Measurements from ENCODE around the gene MAPK1.
A peak's percentile ranks its signal among the peaks of the same experiment; 100 is the strongest.
"Not testable (repeated sequence)": the region's sequence is repeated elsewhere in the genome, so short reads cannot be mapped to it uniquely, and the experiment has no call there.

Gene MAPK1

GRCh38 chr22:21754523-21754922, 112.9 kb downstream of the MAPK1 start:
- no peak for DNase-seq (ENCODE audit: low read depth)

GRCh38 chr22:21753374-21754111, 113.9 kb downstream of the MAPK1 start:
- DNase-seq (ENCODE audit: low read depth): no peak

GRCh38 chr22:21752276-21752675, 115.2 kb downstream of the MAPK1 start:
- DNase-seq (ENCODE audit: low read depth): no peak

GRCh38 chr22:21745948-21746347, 121.5 kb downstream of the MAPK1 start:
- DNase-seq (ENCODE audit: low read depth): no peak

GRCh38 chr22:21744917-21745316, 122.5 kb downstream of the MAPK1 start:
- DNase-seq (ENCODE audit: low read depth): not testable (repeated sequence)

- no peak for DNase-seq (ENCODE audit: low read depth)
These were observed 125.7 kb downstream of the MAPK1 start for GRCh38 chr22:21741790-21742189.

GRCh38 chr22:21741059-21741458, 126.4 kb downstream of the MAPK1 start:
- no peak for DNase-seq (ENCODE audit: low read depth)

- DNase-seq (ENCODE audit: low read depth): no peak
These were observed 127.5 kb downstream of the MAPK1 start for GRCh38 chr22:21739828-21740377.

- no peak for DNase-seq (ENCODE audit: low read depth)
These were observed 128.5 kb downstream of the MAPK1 start for GRCh38 chr22:21738966-21739365.

- DNase-seq (ENCODE audit: low read depth): no peak
These were observed 129.4 kb downstream of the MAPK1 start for GRCh38 chr22:21738081-21738480.

- DNase-seq (ENCODE audit: low read depth): no peak
These were observed 130.5 kb downstream of the MAPK1 start for GRCh38 chr22:21736948-21737347.

- no peak for DNase-seq (ENCODE audit: low read depth)
These were observed 131.3 kb downstream of the MAPK1 start for GRCh38 chr22:21736084-21736642.

GRCh38 chr22:21735200-21736083, 132.0 kb downstream of the MAPK1 start, which contains the start of gene YPEL1:
Gene YPEL1 (minus strand): TSS chr22:21735794. CDS start chr22:21710744, 25,050 bp downstream.
- peak; percentile 84 for DNase-seq (ENCODE audit: low read depth)

- DNase-seq (ENCODE audit: low read depth): no peak
These were observed 132.8 kb downstream of the MAPK1 start for GRCh38 chr22:21734540-21735199.

GRCh38 chr22:21731503-21731902, 135.9 kb downstream of the MAPK1 start:
- no peak for DNase-seq (ENCODE audit: low read depth)

- DNase-seq (ENCODE audit: low read depth): no peak
These were observed 136.7 kb downstream of the MAPK1 start for GRCh38 chr22:21730535-21731308.

- not testable (repeated sequence) for DNase-seq (ENCODE audit: low read depth)
These were observed 138.3 kb downstream of the MAPK1 start for GRCh38 chr22:21729184-21729583.

- no peak for DNase-seq (ENCODE audit: low read depth)
These were observed 139.2 kb downstream of the MAPK1 start for GRCh38 chr22:21728270-21728669.

GRCh38 chr22:21727768-21728167, 139.7 kb downstream of the MAPK1 start:
- DNase-seq (ENCODE audit: low read depth): no peak

GRCh38 chr22:21727159-21727558, 140.3 kb downstream of the MAPK1 start:
- DNase-seq (ENCODE audit: low read depth): no peak

- no peak for DNase-seq (ENCODE audit: low read depth)
These were observed 140.8 kb downstream of the MAPK1 start for GRCh38 chr22:21726650-21727049.

All from stimulated activated CD8-positive, alpha-beta memory T cell treated with anti-CD3 and anti-CD28 coated beads, Interleukin-15, amount 100 ng/mL, for 1 hour (primary cell).